Measurements from ENCODE around the gene HMGCS1.
A peak's percentile ranks its signal among the peaks of the same experiment; 100 is the strongest.

Gene HMGCS1

GRCh38 chr5:43320846-43321245 lies 7.6 kb upstream of the HMGCS1 start:
- H3K27me3 ChIP-seq (ENCODE audit: insufficient read depth, poor library complexity, severe bottlenecking), result no peaks in the 10 kb centered on the region
- no peak for TF ChIP-seq CTCF (IDR thresholded peaks at IDR 0.05; ENCODE audit: poor library complexity, severe bottlenecking)

GRCh38 chr5:43316421-43316820 lies 3.2 kb upstream of the HMGCS1 start:
- DNase-seq (ENCODE audit: low spot score) (no peak), ATAC-seq (ENCODE audit: low read depth) (no peak)
- Histone ChIP-seq H3K4me1 (ENCODE audit: insufficient read depth, poor library complexity, severe bottlenecking) (peaks cover 24% of the 10 kb centered on the region), H3K4me3 (ENCODE audit: severe bottlenecking) (no peak overlapping the region), H3K9me3 (ENCODE audit: severe bottlenecking) (no peaks in the 10 kb centered on the region), H3K36me3 (ENCODE audit: low read depth) (peaks cover 17% of the 10 kb centered on the region), H3K27me3 (ENCODE audit: insufficient read depth, poor library complexity, severe bottlenecking) (no peaks in the 10 kb centered on the region), H3K27ac (ENCODE audit: poor library complexity, severe bottlenecking) (peak overlapping the region; percentile 98)
- TF ChIP-seq CTCF (IDR thresholded peaks at IDR 0.05; ENCODE audit: poor library complexity, severe bottlenecking), result no peak

More at GRCh38 chr5:43320846-43321245, 7.6 kb upstream of the HMGCS1 start:
- H3K27ac ChIP-seq (ENCODE audit: poor library complexity, severe bottlenecking), result no peak overlapping the region
- no peaks in the 10 kb centered on the region for H3K36me3 ChIP-seq (ENCODE audit: low read depth)
- no peak overlapping the region for H3K4me3 ChIP-seq (ENCODE audit: severe bottlenecking)
- no peaks in the 10 kb centered on the region for H3K9me3 ChIP-seq (ENCODE audit: severe bottlenecking)
- DNase-seq (ENCODE audit: low spot score) (no peak), ATAC-seq (ENCODE audit: low read depth) (no peak)
- peaks cover 3% of the 10 kb centered on the region for H3K4me1 ChIP-seq (ENCODE audit: insufficient read depth, poor library complexity, severe bottlenecking)

- Histone ChIP-seq H3K9me3 (ENCODE audit: severe bottlenecking) (no peaks in the 10 kb centered on the region), H3K36me3 (ENCODE audit: low read depth) (peaks cover 24% of the 10 kb centered on the region), H3K4me1 (ENCODE audit: insufficient read depth, poor library complexity, severe bottlenecking) (peaks cover 25% of the 10 kb centered on the region), H3K4me3 (ENCODE audit: severe bottlenecking) (no peak overlapping the region), H3K27ac (ENCODE audit: poor library complexity, severe bottlenecking) (peak overlapping the region; percentile 98), H3K27me3 (ENCODE audit: insufficient read depth, poor library complexity, severe bottlenecking) (no peaks in the 10 kb centered on the region)
- TF ChIP-seq CTCF (IDR thresholded peaks at IDR 0.05; ENCODE audit: poor library complexity, severe bottlenecking), result no peak
- ATAC-seq (ENCODE audit: low read depth) (no peak), DNase-seq (ENCODE audit: low spot score) (no peak)
Observed at GRCh38 chr5:43315682-43316081, 2.5 kb upstream of the HMGCS1 start.

GRCh38 chr5:43315263-43315662 lies 2.1 kb upstream of the HMGCS1 start:
- peaks cover 29% of the 10 kb centered on the region for H3K4me1 ChIP-seq (ENCODE audit: insufficient read depth, poor library complexity, severe bottlenecking)

More at GRCh38 chr5:43315263-43315662, 2.1 kb upstream of the HMGCS1 start:
- no peak overlapping the region for H3K4me3 ChIP-seq (ENCODE audit: severe bottlenecking)
- peaks cover 29% of the 10 kb centered on the region for H3K36me3 ChIP-seq (ENCODE audit: low read depth)
- no peak for TF ChIP-seq CTCF (IDR thresholded peaks at IDR 0.05; ENCODE audit: poor library complexity, severe bottlenecking)
- no peak for DNase-seq (ENCODE audit: low spot score)
- H3K27me3 ChIP-seq (ENCODE audit: insufficient read depth, poor library complexity, severe bottlenecking), result no peaks in the 10 kb centered on the region
- peak overlapping the region; percentile 98 for H3K27ac ChIP-seq (ENCODE audit: poor library complexity, severe bottlenecking)
- peak; percentile 19; the same call in 2 of the 3 replicates for ATAC-seq (ENCODE audit: low read depth)
- no peaks in the 10 kb centered on the region for H3K9me3 ChIP-seq (ENCODE audit: severe bottlenecking)
